B cell (primary cell): ENCODE data around the gene MYBPHL. TPM values are rescaled to one million over a fixed set of nuclear protein-coding genes. Genes with fewer than 3 reads are reported as not detected.

Source experiments
- ATAC-seq: fragments of 200-7000 bp; cut with Tn5 transposase; one replicate; pipeline ENCODE4 v1.10.0; 2021; ENCODE audit warnings: low read depth, mild to moderate bottlenecking, moderate number of reproducible peaks, moderate library complexity
- CTCF ChIA-PET: fragments of 350-600 bp; sonication (Branson Sonifier 250); formaldehyde crosslinking; loops from one replicate; lab custom pipeline; 2021; ENCODE audit warnings: antibody characterized with exemption, inconsistent platforms; lab: Charles Lee
- POLR2A ChIA-PET: fragments of 350-600 bp; sonication (Branson Sonifier 250); formaldehyde crosslinking; loops from one replicate; lab custom pipeline; 2021; ENCODE audit warnings: antibody characterized with exemption; lab: Charles Lee
- DNase-seq: peaks from one replicate; pipeline ENCODE4 v3.0.0; 2013
- H2AFZ ChIP-seq: 2 replicates; pipeline ENCODE4 v1.6.1; 2012; ENCODE audit warnings: mild to moderate bottlenecking, low read depth, low read length; ENCODE audit not compliant: insufficient read depth, poor library complexity, severe bottlenecking
- H3K27ac ChIP-seq, 2 donors: 1 replicate in 1 of 2; 2 replicates in 1 of 2; pipeline ENCODE4 v1.5.1; 2012 to 2013; ENCODE audit warnings: low read length in 2 of 2, mild to moderate bottlenecking in 2 of 2, moderate library complexity in 1 of 2
- H3K27me3 ChIP-seq, 4 experiments: fragments of 200-600 bp in 1 of 4; sonication (generic) in 1 of 4; replicated peaks in 1 of 4; 1 replicate in 2 of 4; 2 replicates in 2 of 4; pipeline versions ENCODE4 v1.6.1 to v1.7.0; 2013 to 2016; ENCODE audit warnings: low read length in 3 of 4, mild to moderate bottlenecking in 2 of 4, mixed read lengths in 1 of 4, moderate library complexity in 1 of 4; ENCODE audit not compliant: insufficient read depth in 4 of 4, control insufficient read depth in 3 of 4; ENCODE audit errors: control extremely low read depth in 1 of 4
- H3K36me3 ChIP-seq, 2 experiments: replicated peaks in 1 of 2; 1 replicate in 1 of 2; 2 replicates in 1 of 2; pipeline versions ENCODE4 v1.6.1 to v1.7.1; 2013; ENCODE audit warnings: low read length in 1 of 2; ENCODE audit not compliant: insufficient read depth in 2 of 2, control insufficient read depth in 1 of 2; ENCODE audit errors: control extremely low read depth in 1 of 2, extremely low read depth in 1 of 2
- H3K4me1 ChIP-seq, 2 donors: fragments of 200-600 bp in 1 of 2; sonication (generic) in 1 of 2; 1 replicate in 1 of 2; 2 replicates in 1 of 2; pipeline versions ENCODE4 v1.5.1 to v1.6.1; 2013 to 2017; ENCODE audit warnings: low read length in 2 of 2; ENCODE audit not compliant: control insufficient read depth in 2 of 2, insufficient read depth in 2 of 2
- H3K4me2 ChIP-seq: replicated peaks from 2 replicates; pipeline ENCODE3; 2012; ENCODE audit warnings: mild to moderate bottlenecking, low read depth, low read length; ENCODE audit not compliant: poor library complexity, severe bottlenecking
- H3K4me3 ChIP-seq, 5 experiments: fragments of 200-600 bp in 1 of 5; sonication (generic) in 1 of 5; 1 replicate in 3 of 5; 2 replicates in 2 of 5; pipeline versions ENCODE4 v1.5.1 to v1.7.0; 2011 to 2016; ENCODE audit warnings: low read length in 4 of 5, mild to moderate bottlenecking in 4 of 5, low read depth in 2 of 5, control low read depth in 1 of 5, moderate library complexity in 1 of 5; ENCODE audit not compliant: insufficient read depth in 1 of 5; ENCODE audit errors: control extremely low read depth in 1 of 5, extremely low read depth in 1 of 5
- H3K79me2 ChIP-seq: fragments of 200-600 bp; sonication (generic); one replicate; pipeline ENCODE4 v1.6.0; 2016; ENCODE audit warnings: low read length; ENCODE audit not compliant: control insufficient read depth, insufficient read depth
- H3K9ac ChIP-seq: fragments of 200-600 bp; sonication (generic); 2 replicates; pipeline ENCODE4 v1.6.1; 2017; ENCODE audit warnings: mild to moderate bottlenecking, low read length, moderate library complexity
- H3K9me3 ChIP-seq, 3 donors: one replicate each; pipeline versions ENCODE4 v1.6.1 to v1.7.1; 2013; ENCODE audit warnings: low read length in 2 of 3; ENCODE audit not compliant: control insufficient read depth in 2 of 3, insufficient read depth in 1 of 3; ENCODE audit errors: control extremely low read depth in 1 of 3
- H4K20me1 ChIP-seq: 2 replicates; pipeline ENCODE4 v1.6.0; 2012; ENCODE audit warnings: mild to moderate bottlenecking, low read length; ENCODE audit not compliant: insufficient read depth, control insufficient read depth, poor library complexity, severe bottlenecking
- H3K27ac Mint-ChIP-seq: one replicate; pipeline ENCODE4 v1.8.0; 2021; ENCODE audit warnings: mixed read lengths
- H3K27me3 Mint-ChIP-seq: one replicate; pipeline ENCODE4 v1.8.0; 2021; ENCODE audit warnings: mixed read lengths
- H3K4me1 Mint-ChIP-seq: one replicate; pipeline ENCODE4 v1.8.0; 2021; ENCODE audit warnings: mixed read lengths
- H3K4me3 Mint-ChIP-seq: one replicate; pipeline ENCODE4 v1.8.0; 2021; ENCODE audit warnings: mixed read lengths
- H3K9me3 Mint-ChIP-seq: one replicate; pipeline ENCODE4 v1.8.0; 2022; ENCODE audit warnings: mixed read lengths; ENCODE audit not compliant: insufficient read depth
- CTCF ChIP-seq: fragments of 200-600 bp; IDR thresholded peaks from one replicate; pipeline ENCODE4 v1.8.0; 2022; ENCODE audit warnings: antibody characterized with exemption, mild to moderate bottlenecking
- EZH2 ChIP-seq: IDR thresholded peaks from 2 replicates; pipeline ENCODE4 v1.6.1; 2012; ENCODE audit warnings: borderline replicate concordance, low read depth, mild to moderate bottlenecking, moderate library complexity, low read length; ENCODE audit not compliant: insufficient read depth, poor library complexity, severe bottlenecking
- WGBS: methylation state at CpG from one replicate; pipeline ENCODE4 v1.1.5; 2013; ENCODE audit warnings: missing lambda C conversion rate; ENCODE audit not compliant: insufficient coverage; 5-methylcytosine and 5-hydroxymethylcytosine counted together
- intact Hi-C: fragments of 100-400 bp; cut with micrococcal nuclease; formaldehyde crosslinking; loops from one replicate; pipeline ENCODE4 v1.10.0; 2022
- polyA plus RNA-seq: library from polyadenylated mRNA; depleted of rRNA; stranded (reverse); fragments of >200 nt; gene quantifications from 2 replicates; pipeline ENCODE4 v1.2.3, GENCODE V29; 2012
- total RNA-seq, 2 donors: library from RNA; stranded (reverse); fragments of 120-200 nt in 1 of 2; gene quantifications; 1 replicate in 1 of 2; 2 replicates in 1 of 2; pipeline versions ENCODE4 v1.2.3 to v1.2.4, GENCODE V29; 2013 to 2022

The MYBPHL gene
- total and polyA plus RNA-seq, 2 donors (not counting 1 experiment from before 2014, with no cell fraction given): not detected

GRCh38 chr1:109249654-109250401 is 57.0 kb downstream of the MYBPHL start:
- no peak for DNase-seq
- no peak overlapping the region for H3K27ac ChIP-seq
- peaks cover 11 to 24% of the 10 kb centered on the region in 2 donors for H3K4me1 ChIP-seq
- peaks cover 4% of the 10 kb centered on the region for H4K20me1 ChIP-seq
- Mint-ChIP-seq H3K4me3 (peak overlapping the region; percentile 74), H3K27ac (no peak overlapping the region), H3K9me3 (no peaks in the 10 kb centered on the region), H3K27me3 (peaks cover 10% of the 10 kb centered on the region), H3K4me1 (peaks cover 11% of the 10 kb centered on the region)
- H3K9me3 ChIP-seq: peaks cover 0 to 16% (median 0%) of the 10 kb centered on the region in 3 donors
- peak overlapping the region in 3 of 5 experiments; percentile 37 to 54 (median 46) for H3K4me3 ChIP-seq
- intact Hi-C loops: loop anchor here (1.0 kb wide), 2 partner anchors 36 to 176 kb away; partner anchors contain the start of gene PSMA5
- WGBS: 3% methylated on average over 80 of the region's 80 CpGs
- H3K9ac ChIP-seq: peak overlapping the region; percentile 54
- peak overlapping the region; percentile 46 for H2AFZ ChIP-seq
- H3K79me2 ChIP-seq: no peaks in the 10 kb centered on the region
- ChIA-PET POLR2A (no interaction called here), CTCF (no interaction called here)
- peaks cover 0 to 43% (median 12%) of the 10 kb centered on the region in 4 experiments for H3K27me3 ChIP-seq
- peak overlapping the region; percentile 88 for H3K4me2 ChIP-seq
- TF ChIP-seq EZH2 (no peak), CTCF (no peak)
- H3K36me3 ChIP-seq: no peaks in the 10 kb centered on the region
- peak; percentile 34 for ATAC-seq
